K562 (cell line): ENCODE measurements around the gene FBLIM1. TPM values are rescaled to one million over a fixed set of nuclear protein-coding genes. Genes with fewer than 3 reads are reported as not detected.

Experiments
- BDP1 ChIP-seq: IDR thresholded peaks from 3 replicates; pipeline ENCODE4 v1.6.1; 2011; ENCODE audit not compliant: insufficient read length, insufficient read depth
- GTF2A2 ChIP-seq: IDR thresholded peaks from 2 replicates; pipeline ENCODE4 v1.6.1; 2016; ENCODE audit warnings: mild to moderate bottlenecking, missing genetic modification characterization, missing compliant biosample characterization
- ILK ChIP-seq: fragments of 450-650 bp; IDR thresholded peaks from 2 replicates; pipeline ENCODE4 v1.6.1; 2016; ENCODE audit warnings: missing genetic modification characterization, low read depth, mild to moderate bottlenecking, missing compliant biosample characterization, moderate library complexity, borderline replicate concordance
- PREB ChIP-seq: sonication (generic); formaldehyde crosslinking; IDR thresholded peaks from 2 replicates; pipeline ENCODE4 v1.8.1; 2023; ENCODE audit warnings: mild to moderate bottlenecking, missing genetic modification reagents
- SPI1 ChIP-seq: IDR thresholded peaks from 2 replicates; pipeline ENCODE4 v1.6.1; 2011; ENCODE audit warnings: low read depth, low read length, control low read depth, borderline replicate concordance
- TFE3 ChIP-seq: fragments of 450-650 bp; formaldehyde crosslinking; IDR thresholded peaks from 2 replicates; pipeline ENCODE4 v1.4.0; 2020; ENCODE audit warnings: mild to moderate bottlenecking, mixed read lengths
- TGIF2 ChIP-seq: sonication (generic); formaldehyde crosslinking; IDR thresholded peaks from 2 replicates; pipeline ENCODE4 v1.8.1; 2022; ENCODE audit warnings: mild to moderate bottlenecking, missing genetic modification reagents, moderate library complexity
- THAP12 ChIP-seq: fragments of 250-450 bp; sonication (Bioruptor Pico); IDR thresholded peaks from 2 replicates; pipeline ENCODE4 v1.9.0; 2021; ENCODE audit warnings: mild to moderate bottlenecking, inconsistent platforms
- WHSC1 ChIP-seq: IDR thresholded peaks from one replicate; pipeline ENCODE4 v1.6.1; 2012; ENCODE audit warnings: low read length, control low read depth, inconsistent platforms
- polyA plus RNA-seq, 8 experiments: library from polyadenylated mRNA; depleted of rRNA in 4 of 8; stranded (reverse) in 5 of 8; unstranded in 3 of 8; fragments of >200 nt; fragmentation: Nextera tagmentation in 2 of 8; fragmentation: Illumina TruSeq in 1 of 8; extraction: Ambion mirVana in 2 of 8; extraction: Trizol in 1 of 8; gene quantifications; 2 replicates each; pipeline versions ENCODE4 v1.2.1 to v1.2.3, GENCODE V29; 2011 to 2014; ENCODE audit warnings: inconsistent platforms in 1 of 8, missing spikeins in 1 of 8
- total RNA-seq, 7 experiments: library from RNA; depleted of rRNA in 6 of 7; stranded (reverse); fragments of >200 nt in 6 of 7; fragmentation: Illumina TruSeq in 2 of 7; extraction: Trizol in 2 of 7; gene quantifications; 2 replicates each; pipeline versions ENCODE4 v1.2.1 to v1.2.3, GENCODE V29; 2011 to 2021; ENCODE audit warnings: low replicate concordance in 1 of 7

The FBLIM1 gene
- total and polyA plus RNA-seq, 9 of the 15 experiments (the other 6 are each of a cell fraction or from before 2014, with no cell fraction given) = 0.14 to 0.24 TPM; not detected in 7

GRCh38 chr1:15761366-15762128, 3.0 kb downstream of the FBLIM1 start (continued):
- no peak for TF ChIP-seq ILK (tag)
- no peak for TF ChIP-seq TGIF2
- TF ChIP-seq THAP12 (CRISPR knock-in tag) = no peak
- no peak for TF ChIP-seq GTF2A2
- no peak for TF ChIP-seq WHSC1
- no peak for TF ChIP-seq PREB
- no peak for TF ChIP-seq BDP1
- TF ChIP-seq TFE3 (CRISPR knock-in tag) = no peak
- TF ChIP-seq SPI1 = no peak
